22Rv1 (cell line): ENCODE data around the gene ANKRD13A.
"Not testable (repeated sequence)": the region's sequence is repeated elsewhere in the genome, so short reads cannot be mapped to it uniquely, and the experiment has no call there.

Experiments used
- H3K27ac ChIP-seq: fragments of 450-650 bp; 2 replicates; pipeline ENCODE4 v1.5.1; 2017
- ZFX ChIP-seq: fragments of 450-650 bp; IDR thresholded peaks from 2 replicates; pipeline ENCODE4 v1.6.1; 2017; ENCODE audit warnings: antibody characterized with exemption, borderline replicate concordance
- TF ChIP-seq, protein P1 (sequence below): fragments of 450-650 bp; IDR thresholded peaks from 2 replicates; pipeline ENCODE4 v1.5.1; 2017; ENCODE audit warnings: mild to moderate bottlenecking

ANKRD13A gene

DNA sequence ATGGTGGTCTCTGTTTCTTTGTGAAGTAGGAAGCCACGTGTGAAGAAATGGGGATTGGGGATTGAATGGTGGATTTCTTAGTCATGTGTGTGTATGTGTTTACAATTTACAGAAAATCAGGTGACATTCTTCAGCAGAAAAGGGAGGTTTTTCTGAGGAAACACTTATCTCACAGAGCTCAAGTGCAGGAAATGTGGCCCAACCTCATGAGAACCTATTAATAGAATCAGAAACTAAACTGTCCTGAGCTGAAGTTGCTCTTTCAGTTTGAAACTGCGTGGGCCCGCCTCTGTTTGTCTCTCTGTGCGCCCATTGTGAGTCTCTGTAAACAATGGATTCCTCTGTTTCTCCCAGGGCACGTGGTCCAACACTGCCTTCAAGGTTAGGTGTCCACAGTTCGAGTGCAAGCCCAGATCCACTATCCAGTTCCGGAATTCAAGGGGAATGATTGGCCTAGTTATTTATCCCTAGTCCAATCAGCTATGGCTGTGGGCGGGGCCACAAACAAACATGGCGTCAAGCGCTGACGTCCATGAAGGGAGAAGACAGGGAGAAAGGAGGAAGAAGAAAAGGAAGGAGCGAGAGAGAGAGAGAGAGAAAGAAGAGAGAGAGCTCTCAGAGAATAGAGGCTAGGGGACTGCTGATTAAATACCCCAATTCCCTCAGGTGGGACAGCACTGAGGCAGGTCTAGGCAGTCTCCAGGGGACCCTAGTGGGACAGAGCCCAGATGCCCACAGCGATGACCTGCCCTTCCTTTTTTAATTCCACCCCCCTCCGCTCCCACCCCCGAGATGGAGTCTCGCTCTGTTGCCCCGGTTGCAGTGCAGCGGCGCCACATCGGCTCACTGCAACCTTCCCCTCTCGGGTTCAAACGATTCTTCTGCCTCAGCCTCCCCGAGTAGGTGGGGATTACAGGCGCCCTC is 80.5 kb downstream of the ANKRD13A start:
- H3K27ac ChIP-seq, result no peak overlapping the region

DNA sequence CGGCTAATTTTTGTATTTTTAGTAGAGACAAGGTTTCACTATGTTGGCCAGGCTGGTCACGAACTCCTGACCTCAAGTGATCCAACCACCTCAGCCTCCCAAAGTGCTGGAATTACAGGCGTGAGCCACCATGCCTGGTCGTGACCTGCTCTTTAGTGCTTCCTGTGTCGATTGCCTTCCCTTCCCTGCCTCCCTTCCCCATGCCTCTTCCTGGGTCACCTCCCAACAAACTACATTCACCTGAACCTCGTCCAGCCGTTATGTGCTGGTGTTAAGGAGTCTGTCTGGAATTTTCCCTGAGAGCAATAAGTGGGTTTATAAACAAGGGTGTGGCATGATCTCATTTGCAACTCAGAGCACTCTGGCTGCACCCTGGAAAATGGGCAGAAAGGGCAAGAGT is 81.2 kb downstream of the ANKRD13A start:
- TF ChIP-seq ZFX, result no peak
- TF ChIP-seq, protein P1, sequence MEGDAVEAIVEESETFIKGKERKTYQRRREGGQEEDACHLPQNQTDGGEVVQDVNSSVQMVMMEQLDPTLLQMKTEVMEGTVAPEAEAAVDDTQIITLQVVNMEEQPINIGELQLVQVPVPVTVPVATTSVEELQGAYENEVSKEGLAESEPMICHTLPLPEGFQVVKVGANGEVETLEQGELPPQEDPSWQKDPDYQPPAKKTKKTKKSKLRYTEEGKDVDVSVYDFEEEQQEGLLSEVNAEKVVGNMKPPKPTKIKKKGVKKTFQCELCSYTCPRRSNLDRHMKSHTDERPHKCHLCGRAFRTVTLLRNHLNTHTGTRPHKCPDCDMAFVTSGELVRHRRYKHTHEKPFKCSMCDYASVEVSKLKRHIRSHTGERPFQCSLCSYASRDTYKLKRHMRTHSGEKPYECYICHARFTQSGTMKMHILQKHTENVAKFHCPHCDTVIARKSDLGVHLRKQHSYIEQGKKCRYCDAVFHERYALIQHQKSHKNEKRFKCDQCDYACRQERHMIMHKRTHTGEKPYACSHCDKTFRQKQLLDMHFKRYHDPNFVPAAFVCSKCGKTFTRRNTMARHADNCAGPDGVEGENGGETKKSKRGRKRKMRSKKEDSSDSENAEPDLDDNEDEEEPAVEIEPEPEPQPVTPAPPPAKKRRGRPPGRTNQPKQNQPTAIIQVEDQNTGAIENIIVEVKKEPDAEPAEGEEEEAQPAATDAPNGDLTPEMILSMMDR, result no peak
- H3K27ac ChIP-seq, result no peak overlapping the region

More for the DNA sequence above, 80.5 kb downstream of the ANKRD13A start:
- TF ChIP-seq, protein P1, result no peak
- TF ChIP-seq ZFX, result no peak

DNA sequence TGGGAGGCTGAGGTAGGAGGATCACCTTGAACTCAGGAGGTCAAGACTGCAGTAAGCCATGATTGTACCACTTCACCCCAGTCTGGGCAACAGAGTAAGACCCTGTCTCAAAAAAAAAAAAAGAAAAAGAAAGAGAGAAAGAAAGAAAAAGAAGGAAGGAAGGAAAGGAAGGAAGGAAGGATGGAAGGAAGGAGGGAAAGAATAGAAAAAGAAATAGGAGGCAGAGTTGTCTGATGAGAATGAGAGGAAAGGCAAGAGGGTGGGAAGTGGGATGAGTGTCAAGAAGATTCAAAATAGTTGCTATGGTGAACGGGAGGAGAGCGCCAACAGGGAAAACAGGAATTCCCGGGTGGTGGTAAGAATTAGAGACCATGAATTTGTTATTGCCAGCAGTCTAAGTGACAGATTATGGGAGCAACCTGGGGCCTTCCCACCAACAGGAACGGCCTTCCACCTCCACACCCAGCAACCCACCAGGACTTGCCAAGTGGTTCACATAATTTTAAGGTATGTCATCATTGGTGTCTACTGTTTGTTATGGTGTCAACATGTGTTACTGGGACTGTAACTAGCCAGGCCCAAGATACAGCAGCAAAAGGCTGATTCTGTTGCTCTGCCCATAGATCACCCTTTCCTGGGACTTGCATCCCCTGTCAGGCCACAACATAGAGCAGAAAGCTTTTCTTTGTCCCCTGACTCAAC is 85.2 kb downstream of the ANKRD13A start:
- H3K27ac ChIP-seq, result no peak overlapping the region
- no peak for TF ChIP-seq ZFX
- TF ChIP-seq, protein P1, result no peak

DNA sequence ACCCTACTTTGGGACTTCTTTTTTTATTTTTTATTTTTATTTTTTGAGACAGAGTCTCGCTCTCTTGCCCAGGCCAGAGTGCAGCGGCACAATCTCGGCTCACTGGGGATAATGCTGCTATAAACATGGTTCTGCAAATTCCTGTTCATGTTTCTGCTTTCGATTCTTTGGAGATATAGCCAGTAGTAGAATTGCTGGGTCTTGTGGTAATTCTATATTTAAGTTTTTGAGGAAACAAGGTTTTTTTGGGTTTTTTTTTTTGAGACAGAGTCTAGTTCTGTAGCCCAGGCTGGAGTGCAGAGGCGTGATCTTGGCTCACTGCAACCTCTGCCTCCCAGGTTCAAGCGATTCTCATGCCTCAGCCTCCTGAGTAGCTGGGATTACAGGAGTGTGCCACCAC is 89.0 kb downstream of the ANKRD13A start:
- not testable (repeated sequence) for H3K27ac ChIP-seq

DNA sequence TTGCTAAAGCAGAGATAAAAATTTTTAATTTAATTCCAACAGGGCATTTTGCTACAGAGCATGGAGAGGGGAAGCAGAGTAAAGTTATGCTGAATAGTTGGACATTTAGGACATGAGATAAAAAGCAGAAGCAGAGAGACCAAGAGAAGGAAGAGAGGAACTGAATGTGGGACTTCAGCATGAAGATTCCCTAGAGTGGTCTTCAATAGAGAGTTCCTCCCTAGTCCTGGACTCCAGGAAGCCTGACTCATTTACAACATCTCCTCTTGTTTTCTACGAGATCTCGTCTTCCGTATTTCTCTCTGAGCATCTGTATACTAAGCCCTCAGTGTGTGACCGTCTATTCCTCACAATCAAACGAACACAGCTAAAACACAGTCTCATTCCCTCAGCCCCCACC is 89.7 kb downstream of the ANKRD13A start:
- TF ChIP-seq, protein P1, result no peak
- no peak for TF ChIP-seq ZFX
- H3K27ac ChIP-seq, result no peak overlapping the region
